ENCODE measurements around the gene PHOX2A.

DNA sequence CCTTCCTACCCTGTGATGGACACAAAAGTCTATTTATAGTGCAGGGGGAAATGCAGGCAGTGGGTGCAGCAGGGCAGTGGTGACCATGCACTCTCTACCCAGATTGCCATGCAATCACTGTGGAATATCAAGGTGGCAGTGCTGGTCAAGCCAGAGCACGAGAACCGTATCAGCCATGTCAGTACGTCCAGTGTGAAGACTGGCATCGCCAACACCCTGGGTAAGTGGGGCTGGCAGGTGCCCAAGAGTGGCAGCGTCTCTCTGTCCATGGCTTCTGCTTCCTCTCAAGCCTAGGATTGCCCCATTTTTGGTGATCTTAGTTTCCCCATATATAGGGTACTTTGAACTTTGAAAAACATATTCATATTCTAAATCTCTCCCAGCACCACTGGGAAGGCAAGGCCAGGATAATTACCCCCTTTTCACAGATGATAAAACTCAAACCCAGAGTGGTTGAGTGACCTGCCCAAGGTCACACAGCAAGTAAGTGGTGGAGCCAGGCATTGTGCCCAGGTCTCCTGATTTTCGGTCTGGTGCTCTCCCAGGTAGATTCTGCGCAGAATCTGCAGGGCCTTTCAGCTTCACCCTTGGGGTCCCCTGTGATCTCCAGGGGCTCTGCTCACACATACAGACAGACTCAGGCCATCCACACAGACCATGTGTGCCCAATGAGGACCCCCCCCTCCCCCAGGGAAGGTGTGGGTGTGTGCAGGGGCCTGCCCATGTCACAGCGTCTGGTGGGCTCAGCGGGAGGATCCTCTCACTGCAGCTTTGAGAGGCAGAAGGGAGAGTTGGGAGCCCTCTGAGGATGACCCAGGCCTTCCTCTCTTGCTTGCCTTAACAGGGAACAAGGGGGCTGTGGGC is 12.3 kb downstream of the PHOX2A start:
- no peak for TF ChIP-seq POLR2A (IDR thresholded peaks at IDR 0.05)
- no peak for TF ChIP-seq CTCF (IDR thresholded peaks at IDR 0.05 in 8 of 11, conservative IDR thresholded peaks at IDR 0.05 in 3 of 11)
- peak in 2 of 3 donors; percentile 13 to 26 for TF ChIP-seq POLR2AphosphoS5 (IDR thresholded peaks at IDR 0.05)

Measured in spleen (tissue), 7 donors.